Thyroid gland (tissue), 4 donors: ENCODE data around the gene ENTPD6. TPM values are rescaled to one million over a fixed set of nuclear protein-coding genes. Genes with fewer than 3 reads are reported as not detected.

Source experiments
- DNase-seq, 2 donors: peaks; one replicate each; pipeline ENCODE4 v3.0.0-alpha.2; 2019
- H3K27ac ChIP-seq, 3 donors: fragments of 200-600 bp; sonication (generic); 1 replicate in 2 of 3; 2 replicates in 1 of 3; pipeline ENCODE4 v1.5.1; 2016 to 2019; ENCODE audit warnings: mild to moderate bottlenecking in 1 of 3, moderate library complexity in 1 of 3
- H3K27me3 ChIP-seq: fragments of 200-600 bp; sonication (generic); one replicate; pipeline ENCODE4 v1.5.1; 2019
- H3K36me3 ChIP-seq, 2 donors: fragments of 200-600 bp; sonication (generic); one replicate each; pipeline ENCODE4 v1.5.1; 2016 to 2019
- H3K4me1 ChIP-seq, 2 donors: fragments of 200-600 bp; sonication (generic); one replicate each; pipeline ENCODE4 v1.5.1; 2017 to 2019
- H3K4me3 ChIP-seq, 3 donors: fragments of 200-600 bp; sonication (generic); replicated peaks in 1 of 3; 1 replicate in 2 of 3; 2 replicates in 1 of 3; pipeline ENCODE4 v1.5.1; 2016; ENCODE audit warnings: mild to moderate bottlenecking in 1 of 3
- H3K9me3 ChIP-seq: fragments of 200-600 bp; sonication (generic); one replicate; pipeline ENCODE4 v1.5.1; 2017
- CTCF ChIP-seq, 6 experiments: fragments of 200-600 bp in 3 of 6; fragments of 450-650 bp in 3 of 6; sonication (generic) in 3 of 6; IDR thresholded peaks; one replicate each; pipeline ENCODE4 v1.5.1; 2016 to 2019; ENCODE audit warnings: antibody characterized with exemption in 6 of 6, mild to moderate bottlenecking in 2 of 6, inconsistent platforms in 1 of 6, moderate library complexity in 1 of 6
- POLR2A ChIP-seq, 2 donors: fragments of 450-650 bp; IDR thresholded peaks; one replicate each; pipeline ENCODE4 v1.6.1; 2017; ENCODE audit warnings: antibody characterized with exemption in 2 of 2, mild to moderate bottlenecking in 2 of 2, moderate library complexity in 1 of 2
- WGBS, 2 donors: methylation state at CpG; one replicate each; pipeline ENCODE4 v1.1.5; 2017; 5-methylcytosine and 5-hydroxymethylcytosine counted together
- intact Hi-C: fragments of 100-400 bp; cut with DNase I; formaldehyde crosslinking; loops from one replicate; pipeline ENCODE4 v1.15.1; 2023
- total RNA-seq, 4 donors: library from RNA; depleted of rRNA; stranded (reverse); fragments of >200 nt; gene quantifications; one replicate each; pipeline ENCODE4 v1.2.3, GENCODE V29; 2016

Gene ENTPD6
- total RNA-seq, 4 donors from 2014 or later: 51.6 to 75.6 (median 64.9) TPM

GRCh38 chr20:25252686-25253421 is 57.3 kb downstream of the ENTPD6 start:
- H3K27me3 ChIP-seq: no peaks in the 10 kb centered on the region
- peaks cover 54 to 70% of the 10 kb centered on the region in 2 donors for H3K4me1 ChIP-seq
- no peak for DNase-seq
- TF ChIP-seq CTCF (IDR thresholded peaks at IDR 0.05) (no peak), POLR2A (IDR thresholded peaks at IDR 0.05) (no peak)
- WGBS, 2 donors: 84 to 90% methylated on average over 6 of the region's 6 CpGs
- H3K9me3 ChIP-seq: no peaks in the 10 kb centered on the region
- peak overlapping the region; percentile 93 to 97 (median 93) for H3K27ac ChIP-seq
- H3K4me3 ChIP-seq: no peak overlapping the region
- no peaks in the 10 kb centered on the region for H3K36me3 ChIP-seq
- intact Hi-C loops: no loop called here

GRCh38 chr20:25253606-25254275 is 58.2 kb downstream of the ENTPD6 start:
- Histone ChIP-seq H3K9me3 (no peaks in the 10 kb centered on the region), H3K27ac (peak overlapping the region; percentile 93 to 97 (median 93)), H3K4me3 (no peak overlapping the region), H3K4me1 (peaks cover 52 to 70% of the 10 kb centered on the region in 2 donors), H3K36me3 (no peaks in the 10 kb centered on the region), H3K27me3 (no peaks in the 10 kb centered on the region)
- TF ChIP-seq POLR2A (IDR thresholded peaks at IDR 0.05) (no peak), CTCF (IDR thresholded peaks at IDR 0.05) (no peak)
- intact Hi-C loops: no loop called here
- peak; percentile 71 to 76 for DNase-seq
- WGBS, 2 donors: 43 to 48% methylated on average over 11 of the region's 11 CpGs

- peak overlapping the region; percentile 93 to 97 (median 93) for H3K27ac ChIP-seq
- intact Hi-C loops: no loop called here
- no peak for TF ChIP-seq POLR2A (IDR thresholded peaks at IDR 0.05)
- peaks cover 44 to 69% of the 10 kb centered on the region in 2 donors for H3K4me1 ChIP-seq
- no peaks in the 10 kb centered on the region for H3K9me3 ChIP-seq
- WGBS, 2 donors: 67% methylated on average over 5 of the region's 5 CpGs
- no peaks in the 10 kb centered on the region for H3K36me3 ChIP-seq
- DNase-seq: no peak
- no peaks in the 10 kb centered on the region for H3K27me3 ChIP-seq
- H3K4me3 ChIP-seq: no peak overlapping the region
These were observed 59.1 kb downstream of the ENTPD6 start for GRCh38 chr20:25254571-25254970.

DNA sequence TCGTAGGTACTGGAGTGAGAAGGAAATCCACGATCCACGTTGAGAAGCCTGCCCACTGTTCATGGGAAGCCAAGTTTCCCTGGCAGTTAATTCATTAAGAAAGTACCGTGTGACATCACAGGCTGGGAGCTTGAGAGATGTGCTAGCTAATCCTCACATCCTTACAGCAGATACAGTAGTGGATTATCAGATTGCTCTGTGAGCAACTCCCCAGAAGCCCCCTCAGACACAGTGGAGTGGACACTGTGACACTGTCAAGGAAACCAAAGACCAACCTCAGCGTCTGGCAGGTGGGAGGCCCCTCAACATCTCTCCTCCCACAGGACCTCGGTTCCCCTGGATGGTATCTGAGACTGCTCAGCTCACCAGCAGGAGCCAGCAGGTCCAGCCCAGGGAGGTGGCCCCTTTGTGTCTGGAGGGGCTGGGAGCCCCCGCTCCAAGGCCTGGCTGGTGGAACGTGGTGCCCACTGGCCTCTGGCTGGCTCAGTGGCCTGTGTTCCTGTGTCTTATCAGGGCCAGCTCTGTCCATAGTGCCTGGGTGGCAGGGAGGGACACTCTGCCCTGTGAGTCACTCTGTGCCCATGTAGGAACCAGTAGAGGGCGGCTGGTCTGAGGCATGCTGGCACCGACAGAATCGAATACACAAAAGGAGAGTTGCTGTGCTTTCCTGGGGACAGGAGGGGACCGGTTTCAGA is 59.6 kb downstream of the ENTPD6 start:
- intact Hi-C loops: no loop called here
- Histone ChIP-seq H3K27ac (peak overlapping the region; percentile 93 to 97 (median 93)), H3K36me3 (no peaks in the 10 kb centered on the region), H3K27me3 (no peaks in the 10 kb centered on the region), H3K4me1 (peaks cover 38 to 63% of the 10 kb centered on the region in 2 donors), H3K9me3 (no peaks in the 10 kb centered on the region), H3K4me3 (no peak overlapping the region)
- TF ChIP-seq CTCF (IDR thresholded peaks at IDR 0.05): peak in 3 of 6 experiments; percentile 18 to 37 (median 26)
- TF ChIP-seq POLR2A (IDR thresholded peaks at IDR 0.05): peak in 1 of 2 donors; percentile 57
- WGBS, 2 donors: 49 to 63% methylated on average over 9 to 10 of the region's 12 CpGs
- peak; percentile 92 to 95 for DNase-seq

DNA sequence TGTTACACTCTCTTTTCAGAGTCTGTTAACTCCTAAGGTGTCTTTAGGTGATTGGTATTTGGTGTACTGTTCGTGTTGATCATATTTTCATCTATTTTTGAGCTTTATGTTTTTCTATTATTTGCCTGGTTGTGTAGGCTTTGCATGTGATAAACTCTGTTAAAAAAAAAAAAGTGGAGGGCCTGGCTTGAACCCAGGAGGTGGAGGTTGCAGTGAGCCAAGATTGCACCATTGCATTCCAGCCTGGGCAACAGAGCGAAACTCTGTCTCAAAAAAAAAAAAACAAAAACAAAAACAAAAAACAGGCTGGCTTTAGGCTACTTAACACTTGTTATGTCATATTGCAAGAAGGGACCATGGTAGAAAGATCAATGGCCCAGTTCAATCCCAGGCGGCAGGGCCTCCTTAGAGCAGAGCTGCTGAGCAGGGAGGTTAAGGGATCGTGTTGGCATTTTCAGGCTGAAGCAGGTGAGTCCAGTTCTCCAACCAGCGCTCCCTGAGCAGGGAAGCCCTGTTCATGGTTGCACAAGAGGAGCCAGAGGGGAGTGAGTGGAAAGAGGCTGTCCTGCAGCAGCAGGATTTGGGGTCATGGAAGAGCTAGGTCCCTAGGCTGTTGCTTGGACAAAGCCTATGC is 60.8 kb downstream of the ENTPD6 start:
- intact Hi-C loops: no loop called here
- peaks cover 36 to 54% of the 10 kb centered on the region in 2 donors for H3K4me1 ChIP-seq
- TF ChIP-seq CTCF (IDR thresholded peaks at IDR 0.05) (no peak), POLR2A (IDR thresholded peaks at IDR 0.05) (no peak)
- H3K9me3 ChIP-seq: no peaks in the 10 kb centered on the region
- no peak overlapping the region for H3K4me3 ChIP-seq
- WGBS, 2 donors: 49 to 50% methylated on average over 5 of the region's 5 CpGs
- peaks cover 0 to 2% of the 10 kb centered on the region in 2 donors for H3K36me3 ChIP-seq
- no peaks in the 10 kb centered on the region for H3K27me3 ChIP-seq
- peak overlapping the region; percentile 93 to 97 (median 93) for H3K27ac ChIP-seq
- peak; percentile 62 to 71 for DNase-seq
